Activated CD4-positive, alpha-beta T cell treated with anti-CD3 and anti-CD28 coated beads, Interleukin-10, Interleukin-2, amounts not matched to agents 100 ng/mL and 50 ng/mL, durations not matched to agents 16 hours and 8 hours (primary cell): ENCODE measurements around the gene TMPRSS11B.
"Not testable (repeated sequence)": the region's sequence is repeated elsewhere in the genome, so short reads cannot be mapped to it uniquely, and the experiment has no call there.

Experiments
- DNase-seq: peaks from one replicate; pipeline ENCODE4 v3.0.0-alpha.2; 2020

TMPRSS11B gene

GRCh38 chr4:68216501-68216900, 29.0 kb downstream of the TMPRSS11B start:
- DNase-seq, result no peak

- no peak for DNase-seq
These were observed 36.5 kb downstream of the TMPRSS11B start for GRCh38 chr4:68209003-68209402.

- DNase-seq, result not testable (repeated sequence)
These were observed 51.2 kb downstream of the TMPRSS11B start for GRCh38 chr4:68194305-68194704.

- no peak for DNase-seq
These were observed 52.3 kb downstream of the TMPRSS11B start for GRCh38 chr4:68193194-68193593.

GRCh38 chr4:68187145-68187544, 58.3 kb downstream of the TMPRSS11B start:
- no peak for DNase-seq

GRCh38 chr4:68184923-68185322, 60.6 kb downstream of the TMPRSS11B start:
- no peak for DNase-seq

- DNase-seq, result no peak
These were observed 62.1 kb downstream of the TMPRSS11B start for GRCh38 chr4:68183417-68183816.

- DNase-seq, result no peak
These were observed 63.1 kb downstream of the TMPRSS11B start for GRCh38 chr4:68182382-68182820.

GRCh38 chr4:68180849-68181526, 64.5 kb downstream of the TMPRSS11B start:
- no peak for DNase-seq

GRCh38 chr4:68176904-68177303, 68.6 kb downstream of the TMPRSS11B start:
- DNase-seq, result no peak
